Transverse colon (tissue), 4 donors: ENCODE measurements around the gene HPS6. TPM values are rescaled to one million over a fixed set of nuclear protein-coding genes. Genes with fewer than 3 reads are reported as not detected.
"Not testable (repeated sequence)": the region's sequence is repeated elsewhere in the genome, so short reads cannot be mapped to it uniquely, and the experiment has no call there.

Source experiments
- DNase-seq: peaks from one replicate; pipeline ENCODE4 v3.0.0-alpha.2; 2019
- H3K27ac ChIP-seq, 4 donors: fragments of 200-600 bp; sonication (generic); 2 replicates each; pipeline ENCODE4 v1.5.1; 2016 to 2018; ENCODE audit warnings: inconsistent platforms in 4 of 4
- H3K27me3 ChIP-seq: fragments of 200-600 bp; sonication (generic); 2 replicates; pipeline ENCODE4 v1.5.1; 2017; ENCODE audit warnings: inconsistent platforms
- H3K36me3 ChIP-seq, 4 donors: fragments of 200-600 bp; sonication (generic); 2 replicates each; pipeline ENCODE4 v1.5.1; 2017 to 2019; ENCODE audit warnings: inconsistent platforms in 4 of 4
- H3K4me1 ChIP-seq, 4 donors: fragments of 200-600 bp; sonication (generic); 2 replicates each; pipeline ENCODE4 v1.5.1; 2017 to 2020; ENCODE audit warnings: inconsistent platforms in 4 of 4
- H3K4me3 ChIP-seq, 4 donors: fragments of 200-600 bp; sonication (generic); 1 replicate in 1 of 4; 2 replicates in 3 of 4; pipeline versions ENCODE4 v1.5.1 to v1.6.1; 2017 to 2019; ENCODE audit warnings: inconsistent platforms in 4 of 4
- H3K9me3 ChIP-seq, 2 donors: fragments of 200-600 bp; sonication (generic); 2 replicates each; pipeline ENCODE4 v1.5.1; 2017 to 2019; ENCODE audit warnings: inconsistent platforms in 2 of 2
- CTCF ChIP-seq, 5 experiments: fragments of 200-600 bp in 3 of 5; fragments of 450-650 bp in 2 of 5; sonication (generic) in 3 of 5; IDR thresholded peaks; 1 replicate in 2 of 5; 2 replicates in 3 of 5; pipeline ENCODE4 v1.5.1; 2016 to 2017; ENCODE audit warnings: antibody characterized with exemption in 5 of 5, inconsistent platforms in 3 of 5, mild to moderate bottlenecking in 2 of 5, moderate library complexity in 1 of 5
- EP300 ChIP-seq: sonication (generic); formaldehyde crosslinking; IDR thresholded peaks from one replicate; pipeline ENCODE4 v1.6.1; 2017; ENCODE audit warnings: antibody characterized with exemption, low read depth
- POLR2A ChIP-seq: fragments of 450-650 bp; IDR thresholded peaks from one replicate; pipeline ENCODE4 v1.6.1; 2016; ENCODE audit warnings: antibody characterized with exemption, mild to moderate bottlenecking, moderate library complexity
- POLR2AphosphoS5 ChIP-seq, 3 donors: sonication (generic); formaldehyde crosslinking; IDR thresholded peaks; one replicate each; pipeline ENCODE4 v1.6.1; 2016; ENCODE audit warnings: antibody characterized with exemption in 3 of 3
- WGBS, 2 donors: methylation state at CpG; one replicate each; pipeline ENCODE4 v1.1.5; 2018; ENCODE audit warnings: low coverage in 1 of 2; 5-methylcytosine and 5-hydroxymethylcytosine counted together
- in situ Hi-C, 4 donors: fragments of 200-750 bp; cut with MboI; loops; one replicate each; pipeline versions ENCODE4 v1.15.0 to v1.15.1; 2017; ENCODE audit warnings: low sequenced_read_pairs in 3 of 4, low pct_ligation_motif_present in 1 of 4, low pct_unique_long_range_greater_than_20kb in 1 of 4
- intact Hi-C: fragments of 100-400 bp; cut with DNase I; formaldehyde crosslinking; loops from one replicate; pipeline ENCODE4 v1.15.1; 2023; ENCODE audit warnings: low total_unique reads
- total RNA-seq, 4 donors: library from RNA; depleted of rRNA; stranded (reverse); fragments of >200 nt; gene quantifications; one replicate each; pipeline ENCODE4 v1.1.0, GENCODE V29; 2016

HPS6 gene
- total RNA-seq, 4 donors from 2014 or later = 17.1 to 30.9 (median 23.8) TPM

GRCh38 chr10:102024799-102025198 lies 40.4 kb upstream of the HPS6 start:
- Histone ChIP-seq H3K27ac (no peak overlapping the region), H3K4me1 (no peaks in the 10 kb centered on the region), H3K36me3 (peaks cover 0 to 60% (median 20%) of the 10 kb centered on the region in 4 donors), H3K27me3 (no peaks in the 10 kb centered on the region), H3K9me3 (no peaks in the 10 kb centered on the region), H3K4me3 (no peak overlapping the region)
- DNase-seq = no peak
- TF ChIP-seq POLR2AphosphoS5 (IDR thresholded peaks at IDR 0.05) (no peak), CTCF (IDR thresholded peaks at IDR 0.05) (no peak), EP300 (no peak), POLR2A (no peak)
- 92 to 93% methylated on average over 3 of the region's 3 CpGs for WGBS, 2 donors
- in situ Hi-C loops = no loop called here
- intact Hi-C loops = no loop called here

GRCh38 chr10:102027261-102027660 lies 37.9 kb upstream of the HPS6 start:
- H3K4me3 ChIP-seq = no peak overlapping the region
- H3K27ac ChIP-seq = no peak overlapping the region
- TF ChIP-seq EP300 = no peak
- no peak for TF ChIP-seq CTCF (IDR thresholded peaks at IDR 0.05)
- no peak for TF ChIP-seq POLR2AphosphoS5 (IDR thresholded peaks at IDR 0.05)
- no peak for TF ChIP-seq POLR2A
- DNase-seq = no peak
- in situ Hi-C loops (no loop called here), intact Hi-C loops (no loop called here)
- no peaks in the 10 kb centered on the region for H3K9me3 ChIP-seq
- no peaks in the 10 kb centered on the region for H3K4me1 ChIP-seq
- H3K27me3 ChIP-seq = no peaks in the 10 kb centered on the region
- 88% methylated on average over 2 of the region's 2 CpGs; no CpG with 5 or more reads in 1 of the 2 donors for WGBS, 2 donors
- peaks cover 0 to 75% (median 23%) of the 10 kb centered on the region in 4 donors for H3K36me3 ChIP-seq

- TF ChIP-seq POLR2A (no peak), EP300 (no peak), POLR2AphosphoS5 (IDR thresholded peaks at IDR 0.05) (no peak), CTCF (IDR thresholded peaks at IDR 0.05) (no peak)
- 89 to 100% methylated on average over 1 to 2 of the region's 2 CpGs for WGBS, 2 donors
- H3K4me3 ChIP-seq = no peak overlapping the region
- H3K27ac ChIP-seq = no peak overlapping the region
- H3K9me3 ChIP-seq = no peaks in the 10 kb centered on the region
- intact Hi-C loops (no loop called here), in situ Hi-C loops (no loop called here)
- H3K36me3 ChIP-seq = peaks cover 0 to 45% (median 20%) of the 10 kb centered on the region in 4 donors
- no peaks in the 10 kb centered on the region for H3K4me1 ChIP-seq
- DNase-seq = no peak
- H3K27me3 ChIP-seq = no peaks in the 10 kb centered on the region
Observed at GRCh38 chr10:102033787-102034186, 31.4 kb upstream of the HPS6 start.

GRCh38 chr10:102035807-102036206 lies 29.3 kb upstream of the HPS6 start:
- DNase-seq, H3K27me3 ChIP-seq, H3K27ac ChIP-seq, H3K4me1 ChIP-seq, H3K9me3 ChIP-seq, intact Hi-C loops, in situ Hi-C loops, H3K4me3 ChIP-seq: not testable (repeated sequence)
- WGBS, 2 donors = 93% methylated on average over 16 of the region's 33 CpGs; no CpG with 5 or more reads in 1 of the 2 donors
- H3K36me3 ChIP-seq = peaks cover 0 to 35% (median 16%) of the 10 kb centered on the region in 4 donors

- Histone ChIP-seq H3K36me3 (peaks cover 0 to 20% (median 6%) of the 10 kb centered on the region in 4 donors), H3K27ac (no peak overlapping the region), H3K27me3 (no peaks in the 10 kb centered on the region), H3K9me3 (no peaks in the 10 kb centered on the region), H3K4me3 (no peak overlapping the region), H3K4me1 (no peaks in the 10 kb centered on the region)
- no peak for DNase-seq
- in situ Hi-C loops = no loop called here
- TF ChIP-seq EP300 (no peak), POLR2A (no peak), CTCF (IDR thresholded peaks at IDR 0.05) (no peak), POLR2AphosphoS5 (IDR thresholded peaks at IDR 0.05) (no peak)
- intact Hi-C loops = no loop called here
Observed at GRCh38 chr10:102038410-102038809, 26.7 kb upstream of the HPS6 start.
